Measurements from ENCODE around the gene ABCB11.

The ABCB11 gene

GRCh38 chr2:168968342-168968741 lies 62.8 kb downstream of the ABCB11 start:
- no peak for TF ChIP-seq CTCF (IDR thresholded peaks at IDR 0.05; ENCODE audit: insufficient read depth, low read depth, low read length, missing control alignments)
- DNase-seq (ENCODE audit: low read depth), result no peak

GRCh38 chr2:168964251-168964807 lies 66.8 kb downstream of the ABCB11 start:
- no peak for TF ChIP-seq CTCF (IDR thresholded peaks at IDR 0.05; ENCODE audit: insufficient read depth, low read depth, low read length, missing control alignments)
- DNase-seq (ENCODE audit: low read depth), result no peak
- H3K4me3 ChIP-seq (ENCODE audit: low read depth, low read length), result no peak overlapping the region

More at GRCh38 chr2:168968342-168968741, 62.8 kb downstream of the ABCB11 start:
- no peak overlapping the region for H3K4me3 ChIP-seq (ENCODE audit: low read depth, low read length)

GRCh38 chr2:168962636-168963035 lies 68.5 kb downstream of the ABCB11 start:
- no peak for DNase-seq (ENCODE audit: low read depth)
- H3K4me3 ChIP-seq (ENCODE audit: low read depth, low read length), result no peak overlapping the region
- TF ChIP-seq CTCF (IDR thresholded peaks at IDR 0.05; ENCODE audit: insufficient read depth, low read depth, low read length, missing control alignments), result no peak

- H3K4me3 ChIP-seq (ENCODE audit: low read depth, low read length), result no peak overlapping the region
- TF ChIP-seq CTCF (IDR thresholded peaks at IDR 0.05; ENCODE audit: insufficient read depth, low read depth, low read length, missing control alignments), result peak; percentile 77
- DNase-seq (ENCODE audit: low read depth), result peak; percentile 70
Measured at GRCh38 chr2:168961450-168962229, 69.5 kb downstream of the ABCB11 start.

- H3K4me3 ChIP-seq (ENCODE audit: low read depth, low read length), result no peak overlapping the region
- no peak for TF ChIP-seq CTCF (IDR thresholded peaks at IDR 0.05; ENCODE audit: insufficient read depth, low read depth, low read length, missing control alignments)
- no peak for DNase-seq (ENCODE audit: low read depth)
Measured at GRCh38 chr2:168956392-168956791, 74.7 kb downstream of the ABCB11 start.

- DNase-seq (ENCODE audit: low read depth), result no peak
- TF ChIP-seq CTCF (IDR thresholded peaks at IDR 0.05; ENCODE audit: insufficient read depth, low read depth, low read length, missing control alignments), result no peak
Measured at GRCh38 chr2:168955321-168955720, 75.8 kb downstream of the ABCB11 start.

More at GRCh38 chr2:168955321-168955720, 75.8 kb downstream of the ABCB11 start:
- H3K4me3 ChIP-seq (ENCODE audit: low read depth, low read length), result no peak overlapping the region
